NCI-H2196 (cell line): ENCODE measurements around the gene MOB1B.
"Not testable (repeated sequence)": the region's sequence is repeated elsewhere in the genome, so short reads cannot be mapped to it uniquely, and the experiment has no call there.

Experiments used
- DNase-seq: peaks from one replicate; lab custom pipeline; 2025; ENCODE audit not compliant: unreplicated experiment; lab: John Stamatoyannopoulos, UW

Gene MOB1B

GRCh38 chr4:70901984-70902576 lies at the start of gene MOB1B:
TSS of gene MOB1B (plus strand) at chr4:70902369. CDS start at chr4:70902537, 168 bp downstream.
- DNase-seq: peak; percentile 38

- DNase-seq: no peak
Observed at GRCh38 chr4:70855464-70855863, 46.7 kb upstream of the MOB1B start.

GRCh38 chr4:70858454-70858853 lies 43.7 kb upstream of the MOB1B start:
- DNase-seq: no peak

GRCh38 chr4:70859066-70859465 lies 43.1 kb upstream of the MOB1B start:
- DNase-seq: no peak

- DNase-seq: no peak
Observed at GRCh38 chr4:70863099-70863790, 38.9 kb upstream of the MOB1B start.

- DNase-seq: no peak
Observed at GRCh38 chr4:70868778-70869177, 33.4 kb upstream of the MOB1B start.

GRCh38 chr4:70873216-70873615 lies 29.0 kb upstream of the MOB1B start:
- no peak for DNase-seq

- no peak for DNase-seq
Observed at GRCh38 chr4:70874268-70875156, 27.7 kb upstream of the MOB1B start.

- DNase-seq: no peak
Observed at GRCh38 chr4:70877556-70877955, 24.6 kb upstream of the MOB1B start.

- DNase-seq: no peak
Observed at GRCh38 chr4:70880739-70881138, 21.4 kb upstream of the MOB1B start.

- no peak for DNase-seq
Observed at GRCh38 chr4:70885174-70885573, 17.0 kb upstream of the MOB1B start.

GRCh38 chr4:70892086-70892769 lies 9.9 kb upstream of the MOB1B start:
- DNase-seq: no peak

GRCh38 chr4:70893790-70894189 lies 8.4 kb upstream of the MOB1B start:
- no peak for DNase-seq

GRCh38 chr4:70895405-70895804 lies 6.8 kb upstream of the MOB1B start:
- DNase-seq: peak; percentile 3

GRCh38 chr4:70895811-70896491 lies 6.2 kb upstream of the MOB1B start:
- DNase-seq: no peak

- not testable (repeated sequence) for DNase-seq
Observed at GRCh38 chr4:70898581-70898980, 3.6 kb upstream of the MOB1B start.

GRCh38 chr4:70901607-70901983 lies 574 bp upstream of the MOB1B start:
- no peak for DNase-seq

- DNase-seq: no peak
Observed at GRCh38 chr4:70902577-70903290, 565 bp downstream of the MOB1B start.

GRCh38 chr4:70903291-70903603 lies 1.1 kb downstream of the MOB1B start:
- no peak for DNase-seq

GRCh38 chr4:70908993-70909556 lies 6.9 kb downstream of the MOB1B start:
- no peak for DNase-seq
